NCI-H524 (cell line): ENCODE data around the gene ABCC5.
"Not testable (repeated sequence)": the region's sequence is repeated elsewhere in the genome, so short reads cannot be mapped to it uniquely, and the experiment has no call there.

Experiments
- DNase-seq, 2 experiments: peaks; one replicate each; lab custom pipeline; 2025; lab: John Stamatoyannopoulos, UW

ABCC5 gene

DNA sequence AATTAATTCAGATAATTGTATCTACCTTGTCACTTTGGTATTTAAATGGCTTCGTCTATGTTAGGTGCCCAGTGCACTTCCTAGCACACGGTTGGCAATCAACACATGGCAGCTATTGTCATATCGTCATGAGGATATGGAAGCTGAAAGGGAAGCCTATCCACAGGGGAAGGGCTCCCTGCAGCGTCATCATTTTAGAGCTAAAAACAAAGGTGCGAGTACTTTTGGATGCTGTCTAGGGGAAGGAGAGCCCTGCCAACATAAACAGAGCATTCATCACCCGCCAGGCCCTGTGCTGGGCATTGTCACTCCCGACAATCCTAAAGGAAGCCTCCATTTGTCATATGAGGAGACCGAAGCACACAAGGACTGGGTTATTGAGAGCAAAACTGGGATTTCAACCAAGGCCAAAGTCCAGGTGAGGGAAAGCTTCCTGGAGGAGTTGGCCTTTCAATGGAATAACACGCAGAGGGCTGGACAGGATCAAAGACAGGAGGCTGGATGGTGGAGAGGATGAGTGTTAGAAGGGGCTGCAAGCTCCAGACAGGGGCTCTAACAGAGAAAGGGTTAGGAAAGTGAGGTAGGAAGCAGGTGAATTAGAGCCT is 125.0 kb downstream of the ABCC5 start:
- DNase-seq: no peak

DNA sequence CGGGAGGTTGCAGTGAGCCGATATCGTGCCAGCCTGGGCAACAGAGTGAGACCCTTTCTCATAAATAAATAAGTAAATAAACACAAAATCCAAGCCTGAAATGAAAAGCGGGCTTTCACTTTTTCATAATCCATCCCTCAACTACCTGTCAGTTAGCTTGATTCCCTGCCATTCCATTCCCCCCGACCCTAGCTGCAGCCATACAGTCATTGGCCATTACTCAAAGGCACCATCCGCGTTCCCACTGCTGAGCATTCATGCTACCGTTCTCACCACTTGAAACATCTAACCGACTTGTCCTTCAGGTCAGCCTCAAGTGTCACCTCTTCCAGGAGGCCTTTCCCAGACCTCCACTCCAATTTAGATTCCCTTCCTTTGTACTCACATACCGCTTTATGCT is 131.9 kb downstream of the ABCC5 start:
- no peak for DNase-seq

GRCh38 chr3:183884427-183885296 is 133.0 kb downstream of the ABCC5 start, which contains the start of gene PARL:
TSS of gene PARL (minus strand) at chr3:183884880. CDS start at chr3:183884846, 34 bp downstream.
- DNase-seq: peak; percentile 93 to 95

DNA sequence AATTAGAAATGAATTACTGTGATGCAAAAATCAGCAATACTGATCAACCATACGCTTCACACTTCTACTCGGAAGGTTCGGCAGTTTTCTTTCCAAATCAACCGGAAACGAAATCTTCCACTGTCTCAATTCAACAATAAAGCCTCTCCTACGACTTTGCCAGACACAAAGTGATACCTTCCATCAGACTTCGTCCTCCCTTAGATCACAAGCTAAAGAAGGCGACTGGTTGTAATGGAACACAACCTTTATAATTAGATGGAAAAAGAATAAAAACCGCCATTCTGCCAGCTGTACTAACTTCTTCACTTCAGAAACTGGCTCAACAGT is 133.6 kb downstream of the ABCC5 start:
- no peak for DNase-seq

- DNase-seq: peak; percentile 44 to 75
These were observed 134.2 kb downstream of the ABCC5 start for GRCh38 chr3:183883291-183884096.

GRCh38 chr3:183880121-183880520 is 137.6 kb downstream of the ABCC5 start:
- no peak for DNase-seq

DNA sequence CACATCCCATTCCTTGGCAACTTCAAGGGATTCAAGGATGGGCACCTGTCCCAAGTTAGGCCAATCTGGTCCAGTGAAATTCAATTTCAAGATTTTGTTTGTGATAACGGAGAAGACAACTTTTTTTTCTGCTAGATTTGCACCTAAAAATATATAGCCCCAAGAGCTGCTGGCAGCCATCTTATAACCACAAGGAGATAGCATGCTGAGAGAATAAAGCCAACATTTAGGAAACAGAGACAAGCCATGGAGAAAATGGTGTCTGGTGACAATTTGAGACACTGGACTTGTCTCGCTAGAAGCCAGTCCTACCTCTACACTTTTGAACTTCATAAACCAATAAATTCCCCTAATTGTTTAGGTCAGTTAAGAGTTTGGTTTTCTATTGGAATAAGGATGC is 138.4 kb downstream of the ABCC5 start:
- no peak for DNase-seq

GRCh38 chr3:183878071-183878470 is 139.6 kb downstream of the ABCC5 start:
- no peak for DNase-seq

- DNase-seq: not testable (repeated sequence)
These were observed 140.5 kb downstream of the ABCC5 start for GRCh38 chr3:183877227-183877626.

- no peak for DNase-seq
These were observed 142.3 kb downstream of the ABCC5 start for GRCh38 chr3:183875411-183875810.

- DNase-seq: no peak
These were observed 143.8 kb downstream of the ABCC5 start for GRCh38 chr3:183873914-183874313.

DNA sequence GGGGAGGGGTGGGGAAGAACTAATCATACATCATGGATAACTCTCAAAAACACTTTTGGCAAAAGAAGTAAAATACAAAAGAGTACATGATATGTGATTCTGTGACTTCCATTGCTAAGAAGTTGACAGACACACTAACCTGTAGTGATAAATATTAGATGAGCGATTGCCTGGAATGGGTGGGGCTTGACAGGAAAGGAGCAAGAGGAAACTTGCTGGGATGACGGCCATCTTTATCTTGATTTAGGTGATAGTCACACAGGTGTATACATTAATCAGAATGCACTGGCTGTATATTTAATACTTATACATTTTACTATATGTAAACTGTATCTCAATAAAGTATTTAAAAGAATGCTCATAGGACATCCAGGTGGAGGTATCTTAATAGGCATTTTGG is 146.1 kb downstream of the ABCC5 start:
- no peak for DNase-seq

DNA sequence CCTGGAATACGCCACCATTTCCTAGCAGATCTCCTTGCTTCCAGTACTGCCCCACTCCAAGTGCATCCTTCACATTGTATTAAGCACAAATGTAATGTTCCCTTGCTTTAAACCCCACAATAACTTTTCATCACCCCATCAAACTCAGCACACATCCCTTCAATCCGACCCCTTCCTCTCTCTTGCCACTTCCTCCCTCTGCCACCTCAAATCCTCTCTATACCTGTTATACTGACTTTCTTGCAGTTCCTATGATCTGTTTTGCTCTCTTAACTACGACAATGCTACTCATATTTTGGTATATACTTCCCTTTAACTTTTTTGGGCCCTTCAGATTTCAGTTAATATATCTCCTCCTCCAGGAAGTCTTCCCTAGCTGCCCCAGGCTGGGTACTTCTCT is 147.1 kb downstream of the ABCC5 start:
- DNase-seq: no peak
